Measurements from ENCODE around the gene EXOC6B.
"Not testable (repeated sequence)": the region's sequence is repeated elsewhere in the genome, so short reads cannot be mapped to it uniquely, and the experiment has no call there.

The EXOC6B gene

GRCh38 chr2:72421771-72422379, 404.0 kb downstream of the EXOC6B start:
- H3K36me3 ChIP-seq (ENCODE audit: insufficient read depth, low read length), result not testable (repeated sequence)

GRCh38 chr2:72415781-72416475, 409.9 kb downstream of the EXOC6B start:
- Histone ChIP-seq H3K9ac (ENCODE audit: low read depth, low read length) (no peak overlapping the region), H3K4me1 (ENCODE audit: insufficient read depth, low read length) (no peaks in the 10 kb centered on the region), H3K9me3 (ENCODE audit: control insufficient read depth, insufficient read depth, low read length) (peaks cover 3% of the 10 kb centered on the region; the same call in 1 of the 2 replicates), H3K36me3 (ENCODE audit: insufficient read depth, low read length) (no peaks in the 10 kb centered on the region)

More at GRCh38 chr2:72421771-72422379, 404.0 kb downstream of the EXOC6B start:
- not testable (repeated sequence) for H3K9ac ChIP-seq (ENCODE audit: low read depth, low read length); H3K9me3 ChIP-seq (ENCODE audit: control insufficient read depth, insufficient read depth, low read length); H3K4me1 ChIP-seq (ENCODE audit: insufficient read depth, low read length)

GRCh38 chr2:72415241-72415661, 410.6 kb downstream of the EXOC6B start:
- Histone ChIP-seq H3K36me3 (ENCODE audit: insufficient read depth, low read length) (no peaks in the 10 kb centered on the region), H3K9me3 (ENCODE audit: control insufficient read depth, insufficient read depth, low read length) (peaks cover 3% of the 10 kb centered on the region; the same call in 1 of the 2 replicates), H3K9ac (ENCODE audit: low read depth, low read length) (no peak overlapping the region), H3K4me1 (ENCODE audit: insufficient read depth, low read length) (no peaks in the 10 kb centered on the region)

GRCh38 chr2:72414137-72414760, 411.6 kb downstream of the EXOC6B start:
- no peaks in the 10 kb centered on the region for H3K36me3 ChIP-seq (ENCODE audit: insufficient read depth, low read length)
- H3K9ac ChIP-seq (ENCODE audit: low read depth, low read length), result no peak overlapping the region
- H3K4me1 ChIP-seq (ENCODE audit: insufficient read depth, low read length), result no peaks in the 10 kb centered on the region
- peaks cover 3% of the 10 kb centered on the region; the same call in 1 of the 2 replicates for H3K9me3 ChIP-seq (ENCODE audit: control insufficient read depth, insufficient read depth, low read length)

GRCh38 chr2:72413716-72414115, 412.1 kb downstream of the EXOC6B start:
- Histone ChIP-seq H3K36me3 (ENCODE audit: insufficient read depth, low read length) (no peaks in the 10 kb centered on the region), H3K9ac (ENCODE audit: low read depth, low read length) (no peak overlapping the region), H3K9me3 (ENCODE audit: control insufficient read depth, insufficient read depth, low read length) (peaks cover 3% of the 10 kb centered on the region; the same call in 1 of the 2 replicates), H3K4me1 (ENCODE audit: insufficient read depth, low read length) (no peaks in the 10 kb centered on the region)

GRCh38 chr2:72412214-72412613, 413.6 kb downstream of the EXOC6B start:
- Histone ChIP-seq H3K36me3 (ENCODE audit: insufficient read depth, low read length) (no peaks in the 10 kb centered on the region), H3K9ac (ENCODE audit: low read depth, low read length) (no peak overlapping the region), H3K4me1 (ENCODE audit: insufficient read depth, low read length) (no peaks in the 10 kb centered on the region), H3K9me3 (ENCODE audit: control insufficient read depth, insufficient read depth, low read length) (peaks cover 3% of the 10 kb centered on the region; the same call in 1 of the 2 replicates)

GRCh38 chr2:72399879-72400278, 426.0 kb downstream of the EXOC6B start:
- Histone ChIP-seq H3K36me3 (ENCODE audit: insufficient read depth, low read length) (no peaks in the 10 kb centered on the region), H3K4me1 (ENCODE audit: insufficient read depth, low read length) (no peaks in the 10 kb centered on the region), H3K9ac (ENCODE audit: low read depth, low read length) (no peak overlapping the region), H3K9me3 (ENCODE audit: control insufficient read depth, insufficient read depth, low read length) (no peaks in the 10 kb centered on the region)

- Histone ChIP-seq H3K9ac (ENCODE audit: low read depth, low read length) (no peak overlapping the region), H3K4me1 (ENCODE audit: insufficient read depth, low read length) (no peaks in the 10 kb centered on the region), H3K36me3 (ENCODE audit: insufficient read depth, low read length) (no peaks in the 10 kb centered on the region)
These were observed 430.7 kb downstream of the EXOC6B start for GRCh38 chr2:72395096-72395495.

GRCh38 chr2:72394541-72395070, 431.2 kb downstream of the EXOC6B start:
- no peak overlapping the region for H3K9ac ChIP-seq (ENCODE audit: low read depth, low read length)
- no peaks in the 10 kb centered on the region for H3K36me3 ChIP-seq (ENCODE audit: insufficient read depth, low read length)
- no peaks in the 10 kb centered on the region for H3K4me1 ChIP-seq (ENCODE audit: insufficient read depth, low read length)
- H3K9me3 ChIP-seq (ENCODE audit: control insufficient read depth, insufficient read depth, low read length), result no peaks in the 10 kb centered on the region

More at GRCh38 chr2:72395096-72395495, 430.7 kb downstream of the EXOC6B start:
- no peaks in the 10 kb centered on the region for H3K9me3 ChIP-seq (ENCODE audit: control insufficient read depth, insufficient read depth, low read length)

- Histone ChIP-seq H3K4me1 (ENCODE audit: insufficient read depth, low read length) (no peaks in the 10 kb centered on the region), H3K9me3 (ENCODE audit: control insufficient read depth, insufficient read depth, low read length) (peaks cover 20% of the 10 kb centered on the region), H3K36me3 (ENCODE audit: insufficient read depth, low read length) (no peaks in the 10 kb centered on the region), H3K9ac (ENCODE audit: low read depth, low read length) (no peak overlapping the region)
These were observed 436.4 kb downstream of the EXOC6B start for GRCh38 chr2:72389447-72389846.

GRCh38 chr2:72388263-72388662, 437.6 kb downstream of the EXOC6B start:
- H3K4me1 ChIP-seq (ENCODE audit: insufficient read depth, low read length), result no peaks in the 10 kb centered on the region

GRCh38 chr2:72386288-72386687, 439.5 kb downstream of the EXOC6B start:
- peaks cover 20% of the 10 kb centered on the region for H3K9me3 ChIP-seq (ENCODE audit: control insufficient read depth, insufficient read depth, low read length)
- no peaks in the 10 kb centered on the region for H3K4me1 ChIP-seq (ENCODE audit: insufficient read depth, low read length)
- no peaks in the 10 kb centered on the region for H3K36me3 ChIP-seq (ENCODE audit: insufficient read depth, low read length)
- H3K9ac ChIP-seq (ENCODE audit: low read depth, low read length), result no peak overlapping the region

More at GRCh38 chr2:72388263-72388662, 437.6 kb downstream of the EXOC6B start:
- Histone ChIP-seq H3K9ac (ENCODE audit: low read depth, low read length) (no peak overlapping the region), H3K36me3 (ENCODE audit: insufficient read depth, low read length) (no peaks in the 10 kb centered on the region), H3K9me3 (ENCODE audit: control insufficient read depth, insufficient read depth, low read length) (peaks cover 20% of the 10 kb centered on the region)

- Histone ChIP-seq H3K36me3 (ENCODE audit: insufficient read depth, low read length) (no peaks in the 10 kb centered on the region), H3K9ac (ENCODE audit: low read depth, low read length) (no peak overlapping the region), H3K9me3 (ENCODE audit: control insufficient read depth, insufficient read depth, low read length) (no peaks in the 10 kb centered on the region; the same call in 1 of the 2 replicates), H3K4me1 (ENCODE audit: insufficient read depth, low read length) (peaks cover 15% of the 10 kb centered on the region)
These were observed 447.0 kb downstream of the EXOC6B start for GRCh38 chr2:72378753-72379348.

- no peaks in the 10 kb centered on the region for H3K36me3 ChIP-seq (ENCODE audit: insufficient read depth, low read length)
- no peaks in the 10 kb centered on the region for H3K9me3 ChIP-seq (ENCODE audit: control insufficient read depth, insufficient read depth, low read length)
- peaks cover 6% of the 10 kb centered on the region; the same call in 1 of the 2 replicates for H3K4me1 ChIP-seq (ENCODE audit: insufficient read depth, low read length)
- no peak overlapping the region for H3K9ac ChIP-seq (ENCODE audit: low read depth, low read length)
These were observed 458.2 kb downstream of the EXOC6B start for GRCh38 chr2:72367530-72368225.
